IMR-90 (cell line): ENCODE results near the gene MAML1.

Experiments
- CTCF ChIP-seq: conservative IDR thresholded peaks from 2 replicates; pipeline ENCODE4 v1.5.1; 2012; ENCODE audit warnings: mild to moderate bottlenecking, low read depth, low read length, improper control_type of control experiment
- POLR2A ChIP-seq: IDR thresholded peaks from 2 replicates; pipeline ENCODE4 v1.6.1; 2012; ENCODE audit warnings: mild to moderate bottlenecking, low read depth, low read length
- RCOR1 ChIP-seq: IDR thresholded peaks from 2 replicates; pipeline ENCODE4 v1.6.1; 2012; ENCODE audit warnings: mild to moderate bottlenecking, low read length, improper control_type of control experiment; ENCODE audit not compliant: insufficient replicate concordance
- SMC3 ChIP-seq: fragments of 150-350 bp; IDR thresholded peaks from 2 replicates; pipeline ENCODE4 v1.6.1; 2016; ENCODE audit warnings: low read depth, mild to moderate bottlenecking, antibody characterized with exemption, low read length, moderate library complexity

GRCh38 chr5:179696603-179697002 lies 36.0 kb upstream of the MAML1 start:
- TF ChIP-seq SMC3 = no peak
- no peak for TF ChIP-seq RCOR1
- TF ChIP-seq CTCF = no peak
- no peak for TF ChIP-seq POLR2A
